K562 (cell line): Measurements from ENCODE around the gene CERCAM. TPM values are rescaled to one million over a fixed set of nuclear protein-coding genes. Genes with fewer than 3 reads are reported as not detected.
"Not testable (repeated sequence)": the region's sequence is repeated elsewhere in the genome, so short reads cannot be mapped to it uniquely, and the experiment has no call there.

ENCODE experiments used
- ATAC-seq: fragments of 200-7000 bp; cut with Tn5 transposase; 3 replicates; pipeline ENCODE4 v1.9.1; 2020; ENCODE audit warnings: moderate library complexity
- BruUV-seq: library from RNA; stranded (reverse); fragments of 400-500 nt; replicated peaks from 2 replicates; lab custom pipeline; 2021; lab: Mats Ljungman, UMichigan
- CTCF ChIA-PET: fragments of 300-600 bp; formaldehyde crosslinking; extraction: SDS; loops from one replicate; lab custom pipeline; 2021; ENCODE audit warnings: low intra/inter-chr PET ratio; lab: Yijun Ruan, JAX
- POLR2A ChIA-PET: fragments of 300-600, 350-650 bp; sonication (Branson Sonifier 250); formaldehyde crosslinking; extraction: SDS; loops from one replicate; lab custom pipeline; 2021; ENCODE audit warnings: antibody characterized with exemption, inconsistent platforms; lab: Yijun Ruan, JAX
- DNase-seq, 4 experiments: peaks; one replicate each; pipeline versions ENCODE4 v3.0.0 to v3.0.0-alpha.2; 2011 to 2018; ENCODE audit warnings: low spot score in 3 of 4, mixed read lengths in 3 of 4; ENCODE audit errors: extremely low read depth in 1 of 4
- FAIRE-seq: peaks from 2 replicates; lab custom pipeline; 2011; peaks lifted over from hg19 to GRCh38; lab: Jason Lieb, UNC
- H2AFZ ChIP-seq: 2 replicates; pipeline ENCODE4 v1.6.0; 2011; ENCODE audit warnings: low read depth, low read length, control low read depth, inconsistent platforms
- H3K27ac ChIP-seq: fragments of 200-600 bp; 3 replicates; pipeline ENCODE4 v1.8.0; 2011; ENCODE audit warnings: low read depth, mild to moderate bottlenecking, control low read depth, inconsistent platforms, low read length, moderate library complexity, mixed read lengths; ENCODE audit errors: extremely low read depth
- H3K27me3 ChIP-seq, 2 experiments: fragments of 300-600 bp in 1 of 2; 2 replicates in 1 of 2; 3 replicates in 1 of 2; pipeline versions ENCODE4 v1.6.0 to v1.8.0; 2011; ENCODE audit warnings: inconsistent platforms in 2 of 2, low read length in 2 of 2, mild to moderate bottlenecking in 1 of 2, mixed read lengths in 1 of 2, moderate library complexity in 1 of 2; ENCODE audit not compliant: control insufficient read depth in 2 of 2, insufficient read depth in 2 of 2
- H3K36me3 ChIP-seq: fragments of 300-600 bp; 3 replicates; pipeline ENCODE4 v1.8.0; 2011; ENCODE audit warnings: mild to moderate bottlenecking, low read length, inconsistent platforms; ENCODE audit not compliant: control insufficient read depth, insufficient read depth
- H3K4me1 ChIP-seq, 2 experiments: fragments of 200-600 bp in 1 of 2; replicated peaks in 1 of 2; 2 replicates in 1 of 2; 3 replicates in 1 of 2; pipeline versions ENCODE4 v1.5.1 to v1.8.0; 2011; ENCODE audit warnings: inconsistent platforms in 2 of 2, low read length in 2 of 2, mild to moderate bottlenecking in 1 of 2, mixed read lengths in 1 of 2, moderate library complexity in 1 of 2; ENCODE audit not compliant: control insufficient read depth in 2 of 2, insufficient read depth in 2 of 2
- H3K4me2 ChIP-seq: 2 replicates; pipeline ENCODE4 v1.6.1; 2011; ENCODE audit warnings: low read length, control low read depth, inconsistent platforms, mixed read lengths; ENCODE audit not compliant: insufficient read depth
- H3K4me3 ChIP-seq: fragments of 200-600 bp; sonication (generic), shearing (Covaris generic); 2 replicates; pipeline ENCODE4 v1.5.1; 2016; ENCODE audit warnings: control low read depth, inconsistent platforms
- H3K79me2 ChIP-seq: fragments of 200-600 bp; 3 replicates; pipeline ENCODE4 v1.8.0; 2011; ENCODE audit warnings: low read length, inconsistent platforms; ENCODE audit not compliant: control insufficient read depth, insufficient read depth
- H3K9ac ChIP-seq, 2 experiments: 2 replicates each; pipeline versions ENCODE4 v1.6.0 to v1.6.1; 2011; ENCODE audit warnings: low read depth in 2 of 2, low read length in 2 of 2, control low read depth in 1 of 2, inconsistent platforms in 1 of 2, mild to moderate bottlenecking in 1 of 2, mixed read lengths in 1 of 2; ENCODE audit not compliant: insufficient read depth in 1 of 2
- H3K9me1 ChIP-seq: one replicate; pipeline ENCODE4 v1.6.0; 2011; ENCODE audit warnings: inconsistent platforms, mild to moderate bottlenecking, low read length, moderate library complexity; ENCODE audit not compliant: control insufficient read depth, insufficient read depth
- H3K9me3 ChIP-seq: replicated peaks from 2 replicates; pipeline ENCODE4 v1.5.1; 2011; ENCODE audit warnings: low read depth, low read length, inconsistent platforms; ENCODE audit not compliant: control insufficient read depth, insufficient read depth
- H4K20me1 ChIP-seq: replicated peaks from 2 replicates; pipeline ENCODE4 v1.6.1; 2011; ENCODE audit warnings: low read length, inconsistent platforms, mixed read lengths; ENCODE audit not compliant: control insufficient read depth, insufficient read depth
- BDP1 ChIP-seq: IDR thresholded peaks from 3 replicates; pipeline ENCODE4 v1.6.1; 2011; ENCODE audit not compliant: insufficient read length, insufficient read depth
- BRF2 ChIP-seq: IDR thresholded peaks from 3 replicates; pipeline ENCODE4 v1.6.1; 2011; ENCODE audit warnings: borderline replicate concordance, mild to moderate bottlenecking; ENCODE audit not compliant: insufficient read length, insufficient read depth
- CSDE1 ChIP-seq, 2 experiments: fragments of 450-650 bp; IDR thresholded peaks; 2 replicates each; pipeline ENCODE4 v1.6.1; 2016; ENCODE audit warnings: mild to moderate bottlenecking in 1 of 2
- HMBOX1 ChIP-seq: sonication (generic); IDR thresholded peaks from 2 replicates; pipeline ENCODE4 v1.6.1; 2016
- KLF1 ChIP-seq: fragments of 450-650 bp; IDR thresholded peaks from 2 replicates; pipeline ENCODE4 v1.6.1; 2016; ENCODE audit warnings: missing genetic modification characterization, missing compliant biosample characterization
- MCM3 ChIP-seq: fragments of 450-650 bp; IDR thresholded peaks from 2 replicates; pipeline ENCODE4 v1.6.1; 2016
- SMARCC2 ChIP-seq: fragments of 450-650 bp; IDR thresholded peaks from 2 replicates; pipeline ENCODE4 v1.6.1; 2017; ENCODE audit warnings: antibody characterized with exemption, moderate library complexity, mild to moderate bottlenecking, low read depth
- whole genome bisulfite sequencing: fragments of 100-300 bp; shearing (Covaris generic); methylation state at CpG from one replicate; pipeline ENCODE4 v1.1.6; 2016; ENCODE audit warnings: low coverage, mixed read lengths; ENCODE audit not compliant: insufficient coverage; ENCODE audit errors: missing lambda C conversion rate; 5-methylcytosine and 5-hydroxymethylcytosine counted together
- in situ Hi-C: fragments of 300-500 bp; cut with MboI; formaldehyde crosslinking; loops from 4 replicates; pipeline ENCODE4 v1.15.0; 2018; ENCODE audit warnings: inconsistent platforms, mixed read lengths
- intact Hi-C: fragments of 100-400 bp; cut with micrococcal nuclease; formaldehyde crosslinking; loops from 2 replicates; pipeline ENCODE4 v1.14.2; 2022
- polyA plus RNA-seq, 8 experiments: library from polyadenylated mRNA; depleted of rRNA in 4 of 8; stranded (reverse) in 5 of 8; unstranded in 3 of 8; fragments of >200 nt; fragmentation: Nextera tagmentation in 2 of 8; fragmentation: Illumina TruSeq in 1 of 8; extraction: Ambion mirVana in 2 of 8; extraction: Trizol in 1 of 8; gene quantifications; 2 replicates each; pipeline versions ENCODE4 v1.2.1 to v1.2.3, GENCODE V29; 2011 to 2014; ENCODE audit warnings: inconsistent platforms in 1 of 8, missing spikeins in 1 of 8
- total RNA-seq, 7 experiments: library from RNA; depleted of rRNA in 6 of 7; stranded (reverse); fragments of >200 nt in 6 of 7; fragmentation: Illumina TruSeq in 2 of 7; extraction: Trizol in 2 of 7; gene quantifications; 2 replicates each; pipeline versions ENCODE4 v1.2.1 to v1.2.3, GENCODE V29; 2011 to 2021; ENCODE audit warnings: low replicate concordance in 1 of 7

CERCAM gene
- total and polyA plus RNA-seq, 9 of the 15 experiments (the other 6 are each of a cell fraction or from before 2014, with no cell fraction given), result 0.75 to 24.0 (median 18.0) TPM

GRCh38 chr9:128422783-128423150 lies 2.1 kb downstream of the CERCAM start (continued):
- no peak for TF ChIP-seq BRF2
- no peak for TF ChIP-seq BDP1
- TF ChIP-seq SMARCC2, result no peak
- TF ChIP-seq KLF1, result no peak
- TF ChIP-seq MCM3, result no peak
- TF ChIP-seq CSDE1 (IDR thresholded peaks at IDR 0.05), result no peak
- TF ChIP-seq HMBOX1, result no peak

- H3K4me3 ChIP-seq, H3K9ac ChIP-seq, H3K27me3 ChIP-seq, BruUV-seq, H3K9me3 ChIP-seq, CTCF ChIA-PET, H3K9me1 ChIP-seq, DNase-seq, H4K20me1 ChIP-seq, H3K4me2 ChIP-seq, ATAC-seq, H3K79me2 ChIP-seq, H3K27ac ChIP-seq, intact Hi-C loops, H2AFZ ChIP-seq, FAIRE-seq, H3K36me3 ChIP-seq: not testable (repeated sequence)
- peaks cover 18 to 52% of the 10 kb centered on the region in 2 experiments; a peak in 4 of 5 replicates for H3K4me1 ChIP-seq
- POLR2A ChIA-PET, result interaction anchor here (0.6 to 1.1 kb wide), 2 partner anchors 13 to 50 kb away, joined by 3 read pairs; no protein-coding TSS in a partner anchor
- in situ Hi-C loops, result loop anchor here (10.0 kb wide), 1 partner anchor 291 kb away; no protein-coding TSS in a partner anchor
- 73% methylated on average over 6 of the region's 6 CpGs for WGBS
These were observed 2.7 kb downstream of the CERCAM start for GRCh38 chr9:128423356-128423755.
